ENCODE results near the gene SEC24B. TPM values are rescaled to one million over a fixed set of nuclear protein-coding genes. Genes with fewer than 3 reads are reported as not detected.

Gene SEC24B
- polyA plus RNA-seq, 1 donor from 2014 or later: 20.4 TPM

GRCh38 chr4:109469915-109470314 lies 36.3 kb downstream of the SEC24B start:
- no peak overlapping the region for H3K4me3 ChIP-seq (ENCODE audit: low read length)
- no peaks in the 10 kb centered on the region for H3K36me3 ChIP-seq (ENCODE audit: insufficient read depth, low read length)
- H3F3A ChIP-seq (ENCODE audit: insufficient read depth, low read length, poor library complexity, severe bottlenecking): no peaks in the 10 kb centered on the region
- TF ChIP-seq POLR2AphosphoS5 (IDR thresholded peaks at IDR 0.05) (no peak), MXI1 (conservative IDR thresholded peaks at IDR 0.05; ENCODE audit: poor library complexity, severe bottlenecking) (no peak)
- H4K20me1 ChIP-seq (ENCODE audit: insufficient read depth): no peaks in the 10 kb centered on the region
- H3K27me3 ChIP-seq (ENCODE audit: insufficient read depth, low read depth, low read length): no peaks in the 10 kb centered on the region
- no peak overlapping the region for H3K4me2 ChIP-seq (ENCODE audit: low read length)
- no peaks in the 10 kb centered on the region for H3K9me3 ChIP-seq (ENCODE audit: low read length)
- H3K79me2 ChIP-seq (replicated peaks; ENCODE audit: insufficient read depth, low read length): peaks cover 56% of the 10 kb centered on the region
- no peak overlapping the region for H3K9ac ChIP-seq (ENCODE audit: low read length)
- H3K9me2 ChIP-seq (ENCODE audit: insufficient read depth, low read length): no peaks in the 10 kb centered on the region
- H3K27ac ChIP-seq (ENCODE audit: low read length): no peak overlapping the region
- no peak overlapping the region for H2AFZ ChIP-seq (ENCODE audit: low read depth, low read length)

DNA sequence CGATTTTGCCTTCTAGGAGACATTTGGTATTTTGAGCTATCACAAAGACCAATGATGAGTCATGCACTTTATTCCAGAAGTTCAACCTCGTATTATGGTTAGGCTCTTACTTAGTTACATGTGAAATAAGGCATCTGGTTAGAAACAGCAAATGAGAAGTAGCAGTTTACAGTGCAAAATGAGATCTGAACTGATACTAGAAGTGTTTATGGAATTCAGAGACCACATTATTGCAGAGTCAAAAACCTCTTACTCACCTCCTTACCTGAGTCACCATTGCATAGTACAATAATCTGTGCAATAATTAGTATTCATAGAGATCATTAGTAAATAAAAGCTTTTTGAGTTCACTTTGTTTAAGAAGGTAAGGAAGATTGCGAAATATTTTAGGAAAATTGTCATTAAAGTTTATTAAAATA lies 38.7 kb downstream of the SEC24B start:
- Histone ChIP-seq H3K9me3 (ENCODE audit: low read length) (no peaks in the 10 kb centered on the region), H2AFZ (ENCODE audit: low read depth, low read length) (no peak overlapping the region), H3K9ac (ENCODE audit: low read length) (no peak overlapping the region), H3K79me2 (replicated peaks; ENCODE audit: insufficient read depth, low read length) (peaks cover 59% of the 10 kb centered on the region), H4K20me1 (ENCODE audit: insufficient read depth) (no peaks in the 10 kb centered on the region), H3F3A (ENCODE audit: insufficient read depth, low read length, poor library complexity, severe bottlenecking) (no peaks in the 10 kb centered on the region), H3K9me2 (ENCODE audit: insufficient read depth, low read length) (no peaks in the 10 kb centered on the region), H3K27ac (ENCODE audit: low read length) (no peak overlapping the region), H3K4me2 (ENCODE audit: low read length) (no peak overlapping the region), H3K4me3 (ENCODE audit: low read length) (no peak overlapping the region), H3K36me3 (ENCODE audit: insufficient read depth, low read length) (no peaks in the 10 kb centered on the region), H3K27me3 (ENCODE audit: insufficient read depth, low read depth, low read length) (no peaks in the 10 kb centered on the region)
- no peak for TF ChIP-seq POLR2AphosphoS5 (IDR thresholded peaks at IDR 0.05)
- TF ChIP-seq SMC3 (conservative IDR thresholded peaks at IDR 0.05; ENCODE audit: poor library complexity): no peak
- no peak for TF ChIP-seq EP300 (conservative IDR thresholded peaks at IDR 0.05; ENCODE audit: poor library complexity, severe bottlenecking)
- TF ChIP-seq RAD21 (conservative IDR thresholded peaks at IDR 0.05): no peak
- TF ChIP-seq, protein P1, sequence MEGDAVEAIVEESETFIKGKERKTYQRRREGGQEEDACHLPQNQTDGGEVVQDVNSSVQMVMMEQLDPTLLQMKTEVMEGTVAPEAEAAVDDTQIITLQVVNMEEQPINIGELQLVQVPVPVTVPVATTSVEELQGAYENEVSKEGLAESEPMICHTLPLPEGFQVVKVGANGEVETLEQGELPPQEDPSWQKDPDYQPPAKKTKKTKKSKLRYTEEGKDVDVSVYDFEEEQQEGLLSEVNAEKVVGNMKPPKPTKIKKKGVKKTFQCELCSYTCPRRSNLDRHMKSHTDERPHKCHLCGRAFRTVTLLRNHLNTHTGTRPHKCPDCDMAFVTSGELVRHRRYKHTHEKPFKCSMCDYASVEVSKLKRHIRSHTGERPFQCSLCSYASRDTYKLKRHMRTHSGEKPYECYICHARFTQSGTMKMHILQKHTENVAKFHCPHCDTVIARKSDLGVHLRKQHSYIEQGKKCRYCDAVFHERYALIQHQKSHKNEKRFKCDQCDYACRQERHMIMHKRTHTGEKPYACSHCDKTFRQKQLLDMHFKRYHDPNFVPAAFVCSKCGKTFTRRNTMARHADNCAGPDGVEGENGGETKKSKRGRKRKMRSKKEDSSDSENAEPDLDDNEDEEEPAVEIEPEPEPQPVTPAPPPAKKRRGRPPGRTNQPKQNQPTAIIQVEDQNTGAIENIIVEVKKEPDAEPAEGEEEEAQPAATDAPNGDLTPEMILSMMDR (IDR thresholded peaks at IDR 0.05; ENCODE audit: poor library complexity, severe bottlenecking): no peak
- no peak for TF ChIP-seq EZH2 (IDR thresholded peaks at IDR 0.05; ENCODE audit: borderline replicate concordance, insufficient read depth, low read length, poor library complexity, severe bottlenecking)
- TF ChIP-seq, protein P2, sequence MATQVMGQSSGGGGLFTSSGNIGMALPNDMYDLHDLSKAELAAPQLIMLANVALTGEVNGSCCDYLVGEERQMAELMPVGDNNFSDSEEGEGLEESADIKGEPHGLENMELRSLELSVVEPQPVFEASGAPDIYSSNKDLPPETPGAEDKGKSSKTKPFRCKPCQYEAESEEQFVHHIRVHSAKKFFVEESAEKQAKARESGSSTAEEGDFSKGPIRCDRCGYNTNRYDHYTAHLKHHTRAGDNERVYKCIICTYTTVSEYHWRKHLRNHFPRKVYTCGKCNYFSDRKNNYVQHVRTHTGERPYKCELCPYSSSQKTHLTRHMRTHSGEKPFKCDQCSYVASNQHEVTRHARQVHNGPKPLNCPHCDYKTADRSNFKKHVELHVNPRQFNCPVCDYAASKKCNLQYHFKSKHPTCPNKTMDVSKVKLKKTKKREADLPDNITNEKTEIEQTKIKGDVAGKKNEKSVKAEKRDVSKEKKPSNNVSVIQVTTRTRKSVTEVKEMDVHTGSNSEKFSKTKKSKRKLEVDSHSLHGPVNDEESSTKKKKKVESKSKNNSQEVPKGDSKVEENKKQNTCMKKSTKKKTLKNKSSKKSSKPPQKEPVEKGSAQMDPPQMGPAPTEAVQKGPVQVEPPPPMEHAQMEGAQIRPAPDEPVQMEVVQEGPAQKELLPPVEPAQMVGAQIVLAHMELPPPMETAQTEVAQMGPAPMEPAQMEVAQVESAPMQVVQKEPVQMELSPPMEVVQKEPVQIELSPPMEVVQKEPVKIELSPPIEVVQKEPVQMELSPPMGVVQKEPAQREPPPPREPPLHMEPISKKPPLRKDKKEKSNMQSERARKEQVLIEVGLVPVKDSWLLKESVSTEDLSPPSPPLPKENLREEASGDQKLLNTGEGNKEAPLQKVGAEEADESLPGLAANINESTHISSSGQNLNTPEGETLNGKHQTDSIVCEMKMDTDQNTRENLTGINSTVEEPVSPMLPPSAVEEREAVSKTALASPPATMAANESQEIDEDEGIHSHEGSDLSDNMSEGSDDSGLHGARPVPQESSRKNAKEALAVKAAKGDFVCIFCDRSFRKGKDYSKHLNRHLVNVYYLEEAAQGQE (IDR thresholded peaks at IDR 0.05; ENCODE audit: borderline replicate concordance): no peak
- TF ChIP-seq MXI1 (conservative IDR thresholded peaks at IDR 0.05; ENCODE audit: poor library complexity, severe bottlenecking): no peak

GRCh38 chr4:109473824-109474223 lies 40.2 kb downstream of the SEC24B start:
- Histone ChIP-seq H3K9me3 (ENCODE audit: low read length) (no peaks in the 10 kb centered on the region), H3K4me3 (ENCODE audit: low read length) (no peak overlapping the region), H3K27me3 (ENCODE audit: insufficient read depth, low read depth, low read length) (no peaks in the 10 kb centered on the region), H3K36me3 (ENCODE audit: insufficient read depth, low read length) (no peaks in the 10 kb centered on the region), H3K9ac (ENCODE audit: low read length) (no peak overlapping the region), H3K79me2 (replicated peaks; ENCODE audit: insufficient read depth, low read length) (peaks cover 56% of the 10 kb centered on the region), H3K9me2 (ENCODE audit: insufficient read depth, low read length) (no peaks in the 10 kb centered on the region), H3F3A (ENCODE audit: insufficient read depth, low read length, poor library complexity, severe bottlenecking) (no peaks in the 10 kb centered on the region), H3K4me2 (ENCODE audit: low read length) (no peak overlapping the region), H3K27ac (ENCODE audit: low read length) (no peak overlapping the region), H4K20me1 (ENCODE audit: insufficient read depth) (no peaks in the 10 kb centered on the region), H2AFZ (ENCODE audit: low read depth, low read length) (no peak overlapping the region)
- TF ChIP-seq RAD21 (conservative IDR thresholded peaks at IDR 0.05) (no peak), EP300 (conservative IDR thresholded peaks at IDR 0.05; ENCODE audit: poor library complexity, severe bottlenecking) (no peak), SMC3 (conservative IDR thresholded peaks at IDR 0.05; ENCODE audit: poor library complexity) (no peak), POLR2AphosphoS5 (IDR thresholded peaks at IDR 0.05) (no peak), TAF1 (IDR thresholded peaks at IDR 0.05; ENCODE audit: low read depth) (no peak), MXI1 (conservative IDR thresholded peaks at IDR 0.05; ENCODE audit: poor library complexity, severe bottlenecking) (no peak), EZH2 (IDR thresholded peaks at IDR 0.05; ENCODE audit: borderline replicate concordance, insufficient read depth, low read length, poor library complexity, severe bottlenecking) (no peak)
- TF ChIP-seq, protein P2 (IDR thresholded peaks at IDR 0.05; ENCODE audit: borderline replicate concordance): no peak
- TF ChIP-seq, protein P1 (IDR thresholded peaks at IDR 0.05; ENCODE audit: poor library complexity, severe bottlenecking): no peak
